Keratinocyte (primary cell): ENCODE data around the gene PPP1R14B. TPM values are rescaled to one million over a fixed set of nuclear protein-coding genes. Genes with fewer than 3 reads are reported as not detected.

Experiments used
- DNase-seq: peaks from one replicate; pipeline ENCODE4 v3.0.0-alpha.2; 2011; ENCODE audit warnings: low read depth, missing footprints, low spot score
- FAIRE-seq: peaks from 2 replicates; lab custom pipeline; 2011; peaks lifted over from hg19 to GRCh38; lab: Jason Lieb, UNC
- H2AFZ ChIP-seq: 2 replicates; pipeline ENCODE4 v1.6.0; 2012; ENCODE audit warnings: low read length, control low read depth, inconsistent platforms; ENCODE audit not compliant: control insufficient read depth
- H3K27ac ChIP-seq: 2 replicates; pipeline ENCODE4 v1.5.1; 2011; ENCODE audit warnings: low read length; ENCODE audit not compliant: control insufficient read depth, insufficient read depth
- H3K27me3 ChIP-seq: 3 replicates; pipeline ENCODE4 v1.6.0; 2011; ENCODE audit warnings: low read length; ENCODE audit not compliant: control insufficient read depth, insufficient read depth; ENCODE audit errors: extremely low read depth
- H3K36me3 ChIP-seq, 2 experiments: 2 replicates in 1 of 2; 3 replicates in 1 of 2; pipeline ENCODE4 v1.5.1; 2011; ENCODE audit warnings: low read length in 2 of 2, mild to moderate bottlenecking in 1 of 2; ENCODE audit not compliant: control insufficient read depth in 2 of 2, insufficient read depth in 2 of 2; ENCODE audit errors: extremely low read depth in 1 of 2
- H3K4me1 ChIP-seq: 3 replicates; pipeline ENCODE4 v1.5.1; 2011; ENCODE audit warnings: low read length; ENCODE audit not compliant: control insufficient read depth, insufficient read depth; ENCODE audit errors: extremely low read depth
- H3K4me2 ChIP-seq: 3 replicates; pipeline ENCODE4 v1.6.0; 2011; ENCODE audit warnings: low read depth, low read length; ENCODE audit not compliant: control insufficient read depth, insufficient read depth; ENCODE audit errors: extremely low read depth
- H3K4me3 ChIP-seq, 3 experiments: fragments of 200-600 bp in 1 of 3; sonication (generic) in 1 of 3; 2 replicates in 2 of 3; 3 replicates in 1 of 3; pipeline ENCODE4 v1.5.1; 2011 to 2016; ENCODE audit warnings: low read length in 3 of 3, mild to moderate bottlenecking in 3 of 3, control low read depth in 2 of 3, inconsistent platforms in 1 of 3, low read depth in 1 of 3, mixed read lengths in 1 of 3, mixed run types in 1 of 3, moderate library complexity in 1 of 3; ENCODE audit not compliant: control insufficient read depth in 2 of 3, insufficient read depth in 2 of 3; ENCODE audit errors: extremely low read depth in 1 of 3
- H3K79me2 ChIP-seq: 2 replicates; pipeline ENCODE4 v1.6.0; 2012; ENCODE audit warnings: low read length; ENCODE audit not compliant: control insufficient read depth, insufficient read depth
- H3K9ac ChIP-seq: 3 replicates; pipeline ENCODE4 v1.6.0; 2011; ENCODE audit warnings: low read length; ENCODE audit not compliant: control insufficient read depth, insufficient read depth; ENCODE audit errors: extremely low read depth
- H3K9me1 ChIP-seq: 3 replicates; pipeline ENCODE4 v1.6.0; 2011; ENCODE audit warnings: low read length; ENCODE audit not compliant: control insufficient read depth, insufficient read depth; ENCODE audit errors: extremely low read depth
- H3K9me3 ChIP-seq: 2 replicates; pipeline ENCODE4 v1.5.1; 2012; ENCODE audit warnings: low read depth, low read length; ENCODE audit not compliant: control insufficient read depth
- H4K20me1 ChIP-seq: 3 replicates; pipeline ENCODE4 v1.6.0; 2011; ENCODE audit warnings: low read length; ENCODE audit not compliant: control insufficient read depth, insufficient read depth; ENCODE audit errors: extremely low read depth
- CTCF ChIP-seq, 3 experiments: IDR thresholded peaks in 1 of 3; conservative IDR thresholded peaks in 1 of 3; optimal IDR thresholded peaks in 1 of 3; 2 replicates in 2 of 3; 3 replicates in 1 of 3; pipeline versions ENCODE3 to v1.5.1; 2011; ENCODE audit warnings: low read length in 3 of 3, mild to moderate bottlenecking in 3 of 3, moderate library complexity in 2 of 3, control low read depth in 1 of 3, inconsistent platforms in 1 of 3; ENCODE audit not compliant: insufficient read depth in 2 of 3; ENCODE audit errors: extremely low read depth in 1 of 3
- EZH2 ChIP-seq: IDR thresholded peaks from one replicate; pipeline ENCODE4 v1.6.1; 2012; ENCODE audit warnings: inconsistent platforms, mild to moderate bottlenecking, low read length, moderate library complexity
- dilution Hi-C: fragments of 300-500 bp; cut with MboI; formaldehyde crosslinking; loops from one replicate; pipeline ENCODE4 v1.7.0; 2020; ENCODE audit warnings: low sequenced_read_pairs; ENCODE audit not compliant: extremely low pct_ligation_motif_present
- polyA plus RNA-seq, 5 experiments: library from polyadenylated mRNA; depleted of rRNA in 3 of 5; stranded (reverse) in 3 of 5; stranded (forward) in 1 of 5; unstranded in 1 of 5; fragments of >200 nt; gene quantifications; 1 replicate in 1 of 5; 2 replicates in 3 of 5; 3 replicates in 1 of 5; pipeline versions ENCODE4 v1.2.1 to v1.2.3, GENCODE V29; 2011 to 2012; ENCODE audit warnings: missing spikeins in 2 of 5, low read depth in 1 of 5, low replicate concordance in 1 of 5

Gene PPP1R14B
- polyA plus RNA-seq, 1 donor (not counting 4 experiments of a cell fraction or from before 2014, with no cell fraction given), result 208 TPM

- Histone ChIP-seq H3K4me1 (peaks cover 27% of the 10 kb centered on the region), H3K27me3 (no peaks in the 10 kb centered on the region), H3K36me3 (peaks cover 2 to 4% of the 10 kb centered on the region in 2 experiments), H3K4me2 (no peak overlapping the region), H3K9me1 (no peaks in the 10 kb centered on the region), H4K20me1 (no peaks in the 10 kb centered on the region), H3K27ac (no peak overlapping the region), H3K79me2 (peaks cover 18% of the 10 kb centered on the region), H3K4me3 (no peak overlapping the region), H3K9me3 (no peaks in the 10 kb centered on the region), H3K9ac (no peak overlapping the region), H2AFZ (no peak overlapping the region)
- dilution Hi-C loops, result no loop called here
- FAIRE-seq, result no peak
- no peak for TF ChIP-seq EZH2
- TF ChIP-seq CTCF (optimal IDR thresholded peaks at IDR 0.05 in 1 of 3, IDR thresholded peaks at IDR 0.05 in 1 of 3, conservative IDR thresholded peaks at IDR 0.05 in 1 of 3; ENCODE audit: extremely low read depth in 1 of 3, insufficient read depth in 2 of 3, low read length in 3 of 3), result no peak
- no peak for DNase-seq
Measured at GRCh38 chr11:64222651-64223000, 24.1 kb downstream of the PPP1R14B start.

- no peak for TF ChIP-seq EZH2
- no peak for TF ChIP-seq CTCF (optimal IDR thresholded peaks at IDR 0.05 in 1 of 3, IDR thresholded peaks at IDR 0.05 in 1 of 3, conservative IDR thresholded peaks at IDR 0.05 in 1 of 3; ENCODE audit: extremely low read depth in 1 of 3, insufficient read depth in 2 of 3, low read length in 3 of 3)
- DNase-seq, result no peak
Measured at GRCh38 chr11:64220798-64221197, 25.9 kb downstream of the PPP1R14B start.

More at GRCh38 chr11:64220798-64221197, 25.9 kb downstream of the PPP1R14B start:
- dilution Hi-C loops, result no loop called here
- Histone ChIP-seq H3K9me1 (no peaks in the 10 kb centered on the region), H3K36me3 (peaks cover 2 to 4% of the 10 kb centered on the region in 2 experiments), H3K4me3 (no peak overlapping the region), H2AFZ (no peak overlapping the region), H3K4me2 (no peak overlapping the region), H3K9ac (no peak overlapping the region), H4K20me1 (no peaks in the 10 kb centered on the region), H3K79me2 (peaks cover 4% of the 10 kb centered on the region), H3K4me1 (peaks cover 15% of the 10 kb centered on the region), H3K27me3 (no peaks in the 10 kb centered on the region), H3K9me3 (no peaks in the 10 kb centered on the region), H3K27ac (no peak overlapping the region)
- FAIRE-seq, result no peak
